Activated T-cell treated with anti-CD3 and anti-CD28 coated beads, Interleukin-2, amount 50 U/mL, for 24 hours (primary cell): Measurements from ENCODE around the gene ISG20L2.

Experiments
- DNase-seq: peaks from one replicate; pipeline ENCODE4 v3.0.0-alpha.2; 2020
- H3K27ac Mint-ChIP-seq: 2 replicates; pipeline ENCODE4 v1.8.0; 2020; ENCODE audit warnings: mild to moderate bottlenecking, mixed read lengths
- H3K27me3 Mint-ChIP-seq: 2 replicates; pipeline ENCODE4 v1.8.0; 2020; ENCODE audit warnings: mixed read lengths
- H3K36me3 Mint-ChIP-seq: 2 replicates; pipeline ENCODE4 v1.8.0; 2020; ENCODE audit warnings: low read depth, mixed read lengths
- H3K4me1 Mint-ChIP-seq: 2 replicates; pipeline ENCODE4 v1.8.0; 2020; ENCODE audit warnings: low read depth, mixed read lengths
- H3K4me3 Mint-ChIP-seq: 2 replicates; pipeline ENCODE4 v1.8.0; 2020; ENCODE audit warnings: mild to moderate bottlenecking, moderate library complexity, mixed read lengths
- H3K9me3 Mint-ChIP-seq: 2 replicates; pipeline ENCODE4 v1.8.0; 2020; ENCODE audit warnings: mixed read lengths

ISG20L2 gene

DNA sequence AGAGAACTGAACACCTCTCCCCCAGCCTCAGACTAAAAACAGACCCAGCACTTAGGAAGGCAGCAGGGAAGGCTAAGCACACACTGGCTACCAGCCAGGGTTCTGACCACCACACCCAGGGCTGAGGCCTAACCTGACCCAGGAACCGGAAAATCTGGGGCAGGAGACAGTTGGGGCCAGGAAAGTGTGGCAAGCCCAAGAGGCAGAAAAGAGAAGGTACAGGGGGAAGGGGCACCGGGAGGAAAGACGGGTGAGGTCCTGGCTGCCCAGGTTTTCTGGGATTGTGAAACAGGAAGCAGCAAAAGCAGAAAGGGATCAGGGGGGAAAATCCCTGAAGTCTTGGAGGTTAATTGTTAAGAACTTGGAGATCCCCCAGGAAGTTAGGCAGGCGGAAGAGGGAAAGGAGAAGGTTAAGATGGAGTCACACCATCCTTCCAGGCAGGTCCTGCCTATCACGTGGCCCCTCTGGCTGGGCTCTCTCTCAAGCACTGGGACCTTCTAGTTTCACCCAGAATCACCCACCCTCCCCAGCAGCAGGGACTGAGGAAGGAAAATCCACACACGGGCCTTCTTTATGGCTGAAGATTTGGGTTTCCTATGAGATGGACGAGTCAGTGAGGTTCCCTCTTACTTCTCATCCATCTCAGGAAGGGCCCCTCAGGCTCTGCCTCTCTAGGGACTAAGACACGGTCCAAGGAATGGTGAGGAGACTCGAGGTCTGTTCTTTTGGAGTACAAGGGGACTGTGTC is 20.3 kb upstream of the ISG20L2 start:
- DNase-seq = peak; percentile 42
- H3K27ac Mint-ChIP-seq = peak overlapping the region; percentile 96
- H3K27me3 Mint-ChIP-seq = no peaks in the 10 kb centered on the region
- peaks cover 72% of the 10 kb centered on the region for H3K36me3 Mint-ChIP-seq
- peaks cover 60% of the 10 kb centered on the region for H3K4me1 Mint-ChIP-seq
- H3K9me3 Mint-ChIP-seq = no peaks in the 10 kb centered on the region
- peak overlapping the region; percentile 95 for H3K4me3 Mint-ChIP-seq

DNA sequence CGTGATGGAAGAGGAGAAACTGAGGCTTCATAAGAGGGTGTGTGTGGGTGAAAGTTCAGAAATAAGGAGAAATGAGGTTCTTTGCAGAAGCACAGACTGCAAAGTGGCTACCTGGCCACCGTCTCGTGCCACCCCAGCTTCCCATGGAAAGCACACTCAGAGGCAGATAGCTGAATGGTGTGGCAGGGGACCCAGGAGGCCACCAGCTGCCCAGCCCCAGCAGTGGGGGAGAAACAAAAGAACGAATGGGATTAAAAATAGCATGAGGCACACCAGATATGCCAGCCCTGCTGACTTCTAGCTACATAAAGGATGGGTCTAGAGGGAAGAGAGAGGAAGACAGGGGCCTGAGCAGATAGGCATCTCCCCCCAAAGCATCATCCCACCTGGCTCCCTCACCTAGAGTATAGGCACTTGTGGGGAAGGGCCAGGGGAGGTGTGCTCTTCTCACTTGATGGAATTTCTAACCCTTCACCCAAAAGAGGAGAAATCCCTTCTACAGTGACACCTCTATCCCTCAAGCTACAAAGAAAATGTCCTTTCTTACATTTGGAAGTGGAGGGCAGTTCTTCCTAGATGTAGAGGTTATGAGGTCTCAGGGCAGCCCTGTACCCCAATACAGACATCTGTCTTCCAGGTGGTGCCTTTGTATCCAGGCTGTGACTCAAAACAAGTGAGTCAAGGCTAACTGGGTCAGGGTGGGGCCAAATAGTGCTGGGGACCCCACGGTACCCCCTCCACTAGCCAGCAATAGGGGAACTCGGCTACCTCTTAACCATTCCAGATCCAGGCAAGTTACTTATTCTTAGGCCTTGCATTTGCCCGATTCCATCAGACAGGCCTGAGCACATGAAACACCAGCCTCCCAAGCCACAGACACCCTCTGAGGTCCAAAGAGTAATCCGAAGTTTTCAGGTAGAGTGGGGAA is 19.4 kb upstream of the ISG20L2 start:
- no peak for DNase-seq
- Mint-ChIP-seq H3K4me3 (peak overlapping the region; percentile 95), H3K27ac (peak overlapping the region; percentile 96), H3K36me3 (peaks cover 79% of the 10 kb centered on the region), H3K9me3 (no peaks in the 10 kb centered on the region), H3K27me3 (no peaks in the 10 kb centered on the region), H3K4me1 (peaks cover 61% of the 10 kb centered on the region)

- no peaks in the 10 kb centered on the region for H3K27me3 Mint-ChIP-seq
- H3K4me3 Mint-ChIP-seq = peak overlapping the region; percentile 95
- peaks cover 63% of the 10 kb centered on the region for H3K4me1 Mint-ChIP-seq
- H3K27ac Mint-ChIP-seq = peak overlapping the region; percentile 96
- peaks cover 85% of the 10 kb centered on the region for H3K36me3 Mint-ChIP-seq
- H3K9me3 Mint-ChIP-seq = no peaks in the 10 kb centered on the region
- DNase-seq = peak; percentile 69
These were observed 18.4 kb upstream of the ISG20L2 start for GRCh38 chr1:156746728-156747631.

DNA sequence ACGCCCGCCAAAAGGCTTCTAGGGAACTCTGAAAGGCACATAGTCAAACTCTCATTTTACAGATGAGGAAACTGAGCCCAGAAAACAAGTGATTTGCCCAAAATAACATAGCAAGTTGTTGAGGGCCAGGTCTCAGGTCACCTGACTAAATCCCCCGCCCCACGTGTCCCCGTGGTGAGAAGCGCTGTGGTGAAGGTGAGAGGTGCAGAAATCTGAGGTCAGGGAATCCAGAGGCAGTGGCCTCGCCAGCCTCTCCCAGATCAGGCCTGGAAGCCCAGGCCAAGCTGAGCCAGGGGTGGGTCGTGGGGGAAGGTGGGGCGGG is 17.8 kb upstream of the ISG20L2 start:
- H3K27me3 Mint-ChIP-seq = no peaks in the 10 kb centered on the region
- peak overlapping the region; percentile 95 for H3K4me3 Mint-ChIP-seq
- peaks cover 90% of the 10 kb centered on the region for H3K36me3 Mint-ChIP-seq
- no peaks in the 10 kb centered on the region for H3K9me3 Mint-ChIP-seq
- H3K4me1 Mint-ChIP-seq = peaks cover 69% of the 10 kb centered on the region
- peak overlapping the region; percentile 95 for H3K27ac Mint-ChIP-seq
- DNase-seq = no peak

GRCh38 chr1:156745881-156746280 is 17.3 kb upstream of the ISG20L2 start:
- DNase-seq = no peak
- peaks cover 71% of the 10 kb centered on the region for H3K4me1 Mint-ChIP-seq
- no peaks in the 10 kb centered on the region for H3K9me3 Mint-ChIP-seq
- no peak overlapping the region for H3K4me3 Mint-ChIP-seq
- no peaks in the 10 kb centered on the region for H3K27me3 Mint-ChIP-seq
- peaks cover 91% of the 10 kb centered on the region for H3K36me3 Mint-ChIP-seq
- peak overlapping the region; percentile 95 for H3K27ac Mint-ChIP-seq

DNA sequence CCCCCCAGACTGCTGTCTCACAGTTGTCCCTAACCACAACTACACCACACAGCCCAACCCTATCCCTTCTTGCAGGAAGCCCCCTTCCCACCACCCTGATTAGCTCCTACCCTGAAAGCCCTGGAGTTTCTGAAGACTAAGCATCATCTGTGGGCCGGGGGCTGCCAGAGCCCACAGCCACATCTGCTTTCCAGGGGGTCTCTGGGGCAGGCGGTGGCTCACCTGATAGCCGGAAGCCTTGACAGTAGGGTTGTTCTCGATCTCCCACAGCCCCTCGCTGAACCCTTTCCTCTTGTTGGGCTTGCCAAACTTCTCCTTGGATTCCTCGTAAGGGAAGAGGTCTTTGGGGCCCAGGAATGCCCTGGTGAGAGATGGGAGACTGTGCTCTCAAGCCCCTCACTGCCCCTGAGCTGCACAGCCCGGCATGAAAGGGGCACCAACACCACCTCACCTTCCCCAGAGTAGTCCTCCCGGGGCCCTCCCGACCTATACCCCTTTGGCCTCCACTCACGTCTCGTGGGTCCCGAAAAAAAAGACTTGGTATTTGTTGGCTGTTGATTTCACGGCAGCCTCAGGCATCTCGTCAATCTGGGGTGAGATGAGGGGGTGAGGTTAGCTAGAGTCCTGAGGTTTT is 16.3 kb upstream of the ISG20L2 start:
- peaks cover 75% of the 10 kb centered on the region for H3K4me1 Mint-ChIP-seq
- H3K27me3 Mint-ChIP-seq = no peaks in the 10 kb centered on the region
- H3K9me3 Mint-ChIP-seq = no peaks in the 10 kb centered on the region
- peaks cover 90% of the 10 kb centered on the region for H3K36me3 Mint-ChIP-seq
- no peak for DNase-seq
- peak overlapping the region; percentile 95 for H3K27ac Mint-ChIP-seq
- H3K4me3 Mint-ChIP-seq = no peak overlapping the region

- peaks cover 76% of the 10 kb centered on the region for H3K4me1 Mint-ChIP-seq
- peaks cover 90% of the 10 kb centered on the region for H3K36me3 Mint-ChIP-seq
- H3K27me3 Mint-ChIP-seq = no peaks in the 10 kb centered on the region
- no peaks in the 10 kb centered on the region for H3K9me3 Mint-ChIP-seq
- H3K27ac Mint-ChIP-seq = peak overlapping the region; percentile 95
- no peak for DNase-seq
- H3K4me3 Mint-ChIP-seq = no peak overlapping the region
These were observed 15.8 kb upstream of the ISG20L2 start for GRCh38 chr1:156744344-156744743.

DNA sequence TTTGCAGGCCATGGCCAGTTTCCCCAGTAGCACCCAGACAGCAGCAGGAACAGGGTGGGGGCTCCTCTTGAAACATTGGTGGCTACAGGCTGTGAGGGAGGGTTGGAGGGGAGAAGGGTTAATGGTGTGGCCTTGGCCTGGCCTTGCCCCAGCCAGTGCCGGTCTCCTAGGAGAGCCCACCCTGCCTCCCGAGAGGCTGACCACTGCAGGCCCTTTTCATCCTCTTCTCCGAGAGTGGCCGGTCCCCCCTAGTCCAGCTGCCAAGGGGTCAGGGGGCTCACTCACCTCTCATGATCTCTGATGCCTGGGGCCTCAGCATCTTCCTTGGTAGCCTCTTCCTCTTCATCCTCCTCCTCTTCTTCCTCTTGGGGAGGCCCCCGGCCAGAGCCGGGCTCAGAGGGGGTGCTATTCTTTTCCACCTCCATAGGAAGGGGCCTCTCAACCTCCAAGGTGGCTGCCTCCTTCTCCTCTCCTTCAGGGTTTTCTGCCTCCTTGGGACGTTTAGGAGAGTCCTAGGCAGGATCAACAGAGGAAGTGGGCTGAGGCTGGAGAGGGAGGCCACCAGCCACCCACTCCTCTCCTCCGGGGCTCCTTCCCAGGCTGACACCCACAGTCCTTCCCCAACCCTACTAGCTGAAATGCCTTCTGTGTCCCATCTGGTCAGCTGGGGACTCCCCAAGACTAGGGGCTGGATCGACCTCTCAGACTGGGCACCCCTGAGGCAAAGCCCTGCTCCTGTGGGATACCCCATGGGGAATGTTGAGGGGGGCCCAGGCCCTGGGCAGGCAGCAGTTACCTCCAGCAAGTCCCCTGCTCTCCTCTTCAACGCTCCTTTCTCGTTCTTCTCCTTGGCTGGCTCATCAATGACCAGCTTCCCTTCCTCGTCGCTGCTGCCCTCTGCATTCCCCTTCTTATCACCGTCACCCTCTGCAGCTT is 15.1 kb upstream of the ISG20L2 start:
- Mint-ChIP-seq H3K9me3 (no peaks in the 10 kb centered on the region), H3K4me3 (no peak overlapping the region), H3K27ac (peak overlapping the region; percentile 84), H3K36me3 (peaks cover 90% of the 10 kb centered on the region), H3K27me3 (no peaks in the 10 kb centered on the region), H3K4me1 (peaks cover 76% of the 10 kb centered on the region)
- no peak for DNase-seq

GRCh38 chr1:156742801-156743200 is 14.2 kb upstream of the ISG20L2 start:
- no peak for DNase-seq
- peaks cover 90% of the 10 kb centered on the region for H3K36me3 Mint-ChIP-seq
- no peak overlapping the region for H3K4me3 Mint-ChIP-seq
- H3K9me3 Mint-ChIP-seq = no peaks in the 10 kb centered on the region
- peak overlapping the region; percentile 84 for H3K27ac Mint-ChIP-seq
- H3K27me3 Mint-ChIP-seq = no peaks in the 10 kb centered on the region
- peaks cover 71% of the 10 kb centered on the region for H3K4me1 Mint-ChIP-seq

GRCh38 chr1:156742017-156742416 is 13.5 kb upstream of the ISG20L2 start:
- Mint-ChIP-seq H3K27me3 (no peaks in the 10 kb centered on the region), H3K27ac (peak overlapping the region; percentile 98), H3K36me3 (peaks cover 91% of the 10 kb centered on the region), H3K4me1 (peaks cover 65% of the 10 kb centered on the region), H3K4me3 (peak overlapping the region; percentile 98), H3K9me3 (no peaks in the 10 kb centered on the region)
- DNase-seq = no peak

DNA sequence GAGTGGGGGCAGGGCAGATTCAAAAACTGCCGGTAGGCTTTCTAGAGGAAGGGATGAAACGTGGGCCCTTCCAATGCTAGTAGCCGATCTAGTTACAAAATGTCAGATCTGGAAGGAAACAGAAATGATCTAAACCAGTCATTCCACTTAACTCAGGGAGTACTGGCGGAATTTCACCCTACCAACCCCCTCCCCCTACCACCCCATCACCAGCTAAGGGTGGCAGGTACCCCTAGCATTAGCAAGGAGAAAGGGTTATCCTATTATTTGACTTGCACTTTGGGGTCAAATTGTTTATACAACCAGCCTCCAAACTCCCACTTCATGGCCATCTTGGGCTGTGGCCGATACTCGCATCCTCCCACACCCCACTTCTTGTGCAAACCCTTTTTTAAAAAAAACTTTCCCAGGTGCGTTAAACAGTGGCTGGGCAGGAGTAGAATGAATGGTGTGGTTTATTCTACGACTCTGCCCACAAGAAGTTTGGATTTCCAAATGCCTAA is 13.0 kb upstream of the ISG20L2 start:
- Mint-ChIP-seq H3K27ac (peak overlapping the region; percentile 98), H3K36me3 (peaks cover 94% of the 10 kb centered on the region), H3K4me3 (peak overlapping the region; percentile 98), H3K4me1 (peaks cover 60% of the 10 kb centered on the region), H3K9me3 (no peaks in the 10 kb centered on the region), H3K27me3 (no peaks in the 10 kb centered on the region)
- DNase-seq = no peak

- Mint-ChIP-seq H3K4me1 (peaks cover 54% of the 10 kb centered on the region), H3K4me3 (peak within 1 kb of the TSS; percentile 98), H3K36me3 (peaks cover 94% of the 10 kb centered on the region), H3K27ac (peak within 1 kb of the TSS; percentile 98), H3K27me3 (no peaks in the 10 kb centered on the region), H3K9me3 (no peaks in the 10 kb centered on the region)
- peak; percentile 95 for DNase-seq
These were observed 12.3 kb upstream of the ISG20L2 start, which contains the start of gene MRPL24 for GRCh38 chr1:156740741-156741480. TSS of gene MRPL24 (minus strand) at chr1:156741088. CDS start at chr1:156738704, 2,384 bp downstream.
